Smooth muscle cell of the brain vasculature (primary cell): ENCODE data around the gene UTP25.
"Not testable (repeated sequence)": the region's sequence is repeated elsewhere in the genome, so short reads cannot be mapped to it uniquely, and the experiment has no call there.

Experiments
- DNase-seq: peaks from one replicate; pipeline ENCODE4 v3.0.0-alpha.2; 2012; ENCODE audit warnings: low read depth, low spot score

Gene UTP25

DNA sequence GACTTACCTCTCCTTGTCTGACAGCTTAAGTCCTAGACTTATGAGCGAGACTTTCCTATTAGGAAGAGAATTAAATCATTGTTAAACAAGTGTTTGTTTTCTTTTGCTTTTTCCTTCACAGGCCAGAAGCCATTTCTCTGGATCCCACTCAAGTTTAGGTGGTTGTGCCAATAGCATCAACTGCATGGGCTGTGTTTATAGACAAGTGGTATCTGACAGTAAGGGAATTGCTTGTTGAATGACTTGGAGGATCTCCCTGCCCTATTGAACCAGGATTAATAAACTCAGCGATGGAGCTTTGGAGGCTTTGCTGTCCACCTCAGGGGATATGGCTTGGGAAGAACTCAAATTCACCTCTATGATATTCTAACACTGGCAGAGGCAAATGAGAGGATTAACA is 43.7 kb downstream of the UTP25 start:
- no peak for DNase-seq

DNA sequence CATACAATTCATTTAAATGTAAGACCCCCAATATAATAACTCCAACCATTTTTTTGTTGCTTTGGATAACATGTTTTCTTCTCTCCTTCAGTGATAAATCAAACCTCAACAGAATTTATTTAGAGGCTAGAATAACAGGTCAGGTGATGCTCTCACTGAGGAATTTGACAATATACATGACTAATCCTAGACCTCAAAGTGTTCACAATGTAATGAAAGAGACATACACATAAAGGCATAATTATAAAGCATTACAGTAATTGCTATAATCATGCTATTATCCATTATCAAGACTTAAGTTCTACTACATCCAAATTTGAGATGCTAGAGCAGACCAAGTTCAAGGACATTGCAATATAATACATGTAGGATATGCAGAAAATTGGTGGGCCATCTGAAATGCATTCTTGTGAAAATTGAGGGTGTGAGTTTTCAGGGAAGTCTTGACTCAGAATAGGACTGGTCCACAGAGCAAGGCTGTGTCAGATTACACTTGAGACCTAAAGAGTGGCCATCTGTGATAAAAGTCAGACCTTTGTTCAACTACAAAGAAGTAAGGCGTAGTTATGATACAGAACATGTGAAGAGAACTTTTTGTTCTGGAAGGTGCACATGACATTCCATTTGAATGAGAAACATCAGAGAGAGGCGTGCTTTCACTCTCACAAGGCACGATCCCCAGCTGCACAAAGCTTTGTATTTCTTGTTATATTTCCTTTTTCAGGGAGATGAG is 45.5 kb downstream of the UTP25 start:
- DNase-seq, result no peak

DNA sequence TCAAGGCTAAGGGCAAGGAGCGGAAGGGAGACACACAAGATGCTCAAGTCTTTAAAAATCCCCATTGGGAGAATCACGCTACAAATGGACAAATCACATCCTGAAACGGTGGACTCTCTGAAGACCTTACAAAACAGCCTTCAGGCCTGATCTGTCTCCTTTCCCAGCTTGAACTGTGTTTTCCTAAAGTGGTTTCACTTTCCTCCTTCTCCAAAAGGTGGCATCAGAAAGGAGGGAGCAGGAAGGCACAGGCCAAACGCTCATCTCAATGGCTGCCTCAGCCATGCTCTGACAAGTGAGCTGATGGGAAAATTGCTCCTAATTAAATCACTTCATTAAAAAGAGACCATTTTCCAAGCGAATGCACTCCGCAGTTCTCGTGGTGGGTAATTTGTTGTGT is 47.7 kb downstream of the UTP25 start:
- peak; percentile 95 for DNase-seq

DNA sequence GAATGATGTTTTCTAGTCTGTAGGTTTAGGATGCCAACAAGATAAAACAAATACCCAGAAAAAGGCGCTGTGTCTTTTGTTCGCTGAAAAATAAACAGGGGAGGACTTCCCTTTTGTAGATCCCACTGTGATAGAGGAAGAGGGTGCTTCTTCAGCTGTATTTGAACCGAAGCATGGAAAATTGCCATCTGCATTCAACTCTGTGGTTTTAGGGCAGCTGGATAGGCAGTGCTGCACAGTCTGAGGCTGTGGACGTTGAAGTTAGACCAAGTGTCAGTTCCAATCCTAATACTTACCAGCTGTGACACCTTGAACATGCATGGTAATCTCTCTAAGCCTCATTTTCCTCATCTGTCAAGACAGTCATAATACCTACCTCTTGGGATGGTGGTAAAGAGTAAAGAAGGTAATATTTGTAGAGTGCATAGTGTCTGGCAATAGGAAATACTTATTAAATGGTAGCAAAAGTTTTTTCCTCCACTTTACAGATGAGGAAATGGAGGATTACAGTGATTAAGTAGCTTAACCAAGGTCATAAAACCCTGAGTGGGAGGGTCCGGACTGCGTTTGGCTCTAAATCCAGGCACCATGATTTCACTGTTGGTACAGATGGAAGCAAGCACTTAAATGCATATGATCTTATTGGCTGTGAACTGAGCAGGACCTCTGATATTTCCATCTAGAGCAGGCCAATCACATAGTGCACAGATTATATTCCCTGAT is 48.5 kb downstream of the UTP25 start:
- DNase-seq, result no peak

DNA sequence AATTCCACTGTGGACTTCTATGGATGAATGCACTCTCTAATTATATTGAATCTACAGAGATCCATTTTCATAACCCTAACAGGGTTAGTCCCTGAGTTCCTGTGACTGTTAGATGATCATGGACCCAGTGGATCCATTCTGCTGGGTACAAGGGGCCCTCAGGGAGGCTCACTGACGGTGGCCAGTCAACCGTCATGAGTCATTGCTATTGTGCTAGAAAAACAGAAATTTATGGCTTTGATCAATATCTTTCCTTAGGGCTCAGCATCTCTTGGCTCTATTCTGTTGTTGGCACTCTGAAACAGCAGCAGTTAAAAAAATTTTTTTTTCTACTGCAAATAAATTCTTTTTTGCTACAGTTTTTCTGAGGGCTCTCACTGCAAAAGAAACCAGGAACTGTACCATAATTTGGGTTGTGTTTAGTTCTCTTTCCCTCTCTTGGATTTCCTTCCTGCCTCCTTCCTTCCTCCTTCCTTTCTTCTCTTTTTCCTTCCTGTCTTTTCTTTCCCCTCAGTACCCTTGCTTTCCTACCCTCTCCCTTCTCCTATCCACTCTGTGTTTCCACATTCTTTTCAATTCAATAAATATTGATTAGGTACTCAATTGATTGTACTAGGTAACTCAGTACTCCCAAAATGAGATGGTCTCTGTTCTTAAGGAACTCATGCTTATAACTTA is 49.5 kb downstream of the UTP25 start:
- no peak for DNase-seq

DNA sequence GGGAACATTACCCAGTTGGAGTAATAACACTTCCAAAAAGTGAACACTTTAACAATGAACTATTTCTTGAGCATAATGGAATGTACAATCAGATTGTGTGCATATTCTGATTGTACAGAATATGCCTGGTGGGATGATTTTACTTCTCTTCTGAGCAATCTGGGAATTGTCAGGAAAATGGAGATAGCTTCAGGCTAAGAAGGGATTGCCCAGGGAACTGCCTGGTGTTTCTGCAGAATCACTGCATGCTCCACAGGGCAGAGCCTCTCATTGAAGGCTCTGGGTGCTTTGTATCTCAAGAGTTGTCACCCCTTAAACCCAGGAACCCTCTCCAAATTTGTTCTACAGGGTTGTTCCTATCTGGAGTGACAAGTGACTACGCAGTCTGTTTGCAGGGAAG is 51.2 kb downstream of the UTP25 start:
- DNase-seq, result no peak

DNA sequence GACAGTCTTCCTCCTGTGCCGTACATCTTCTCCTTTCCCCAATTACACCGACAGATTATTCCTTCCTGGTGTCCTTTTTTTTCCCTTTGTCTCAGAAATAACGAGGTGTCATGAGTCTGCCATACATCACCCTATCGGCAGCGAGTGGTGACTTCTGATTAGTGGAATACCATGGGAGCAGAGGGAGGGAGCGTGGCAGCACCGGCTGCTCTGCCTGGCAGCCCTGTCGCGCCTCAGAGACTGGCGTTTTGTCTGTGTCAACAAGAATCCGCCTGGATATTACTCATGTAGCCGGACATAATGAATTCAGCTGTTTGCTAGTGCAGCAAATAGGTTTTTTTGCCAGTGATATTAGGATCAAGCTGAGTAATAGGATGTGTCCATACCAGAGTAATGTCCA is 51.8 kb downstream of the UTP25 start:
- no peak for DNase-seq

DNA sequence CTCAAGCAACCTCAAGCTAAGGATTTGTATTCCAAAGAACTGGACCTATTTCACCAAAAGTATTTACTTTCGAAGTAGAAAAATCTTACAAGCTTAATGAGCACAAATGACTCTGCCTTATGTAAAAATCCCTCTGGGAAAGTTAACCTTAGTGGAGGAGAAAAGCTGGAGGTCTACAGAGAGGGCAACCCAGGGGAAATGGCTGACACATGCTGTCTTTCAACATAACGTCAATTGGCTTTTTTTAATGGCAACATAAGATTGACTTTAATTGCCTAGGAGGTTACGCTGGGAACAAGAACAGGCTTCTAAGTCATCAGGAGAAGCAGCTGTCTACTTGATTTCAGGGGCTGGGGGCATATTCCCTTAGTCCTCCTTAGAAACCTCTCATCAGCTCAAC is 52.3 kb downstream of the UTP25 start:
- no peak for DNase-seq

DNA sequence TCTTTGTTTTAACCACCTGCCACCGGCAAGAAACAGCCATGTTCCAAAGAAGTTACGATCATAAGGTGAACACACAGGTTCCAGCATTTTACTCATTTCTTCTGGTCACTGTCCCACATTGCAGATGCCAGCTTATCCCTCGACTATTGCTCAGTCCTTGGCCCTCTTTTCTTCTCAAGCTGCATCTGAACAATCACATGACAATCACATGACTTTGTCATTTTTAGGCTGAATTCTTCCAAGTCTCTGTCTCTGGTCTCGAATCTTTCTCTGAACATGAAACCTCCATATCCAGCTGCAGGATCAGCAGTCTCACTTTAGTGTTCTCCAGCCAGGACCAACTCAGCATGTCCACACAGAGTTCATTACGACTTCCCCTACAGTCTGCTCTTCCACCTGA is 53.8 kb downstream of the UTP25 start:
- no peak for DNase-seq

DNA sequence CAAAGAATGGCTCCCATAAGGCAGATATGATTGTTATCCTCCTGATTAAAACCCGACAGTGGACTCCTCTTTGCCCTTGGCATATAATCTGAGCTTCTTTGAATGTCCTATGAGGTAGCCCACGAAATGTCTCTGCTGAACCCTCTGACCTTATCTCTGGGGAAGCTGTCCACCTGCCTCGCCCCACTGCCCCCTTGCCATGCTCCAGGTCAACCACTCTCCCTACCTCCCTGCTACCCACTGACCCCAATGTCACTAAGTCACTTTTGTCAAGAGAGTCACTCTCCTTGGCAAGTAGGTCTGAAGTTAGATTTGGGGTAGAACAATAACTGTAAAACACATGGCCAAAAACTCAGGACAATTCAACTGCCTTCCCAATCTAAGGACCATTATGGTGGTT is 54.5 kb downstream of the UTP25 start:
- no peak for DNase-seq

DNA sequence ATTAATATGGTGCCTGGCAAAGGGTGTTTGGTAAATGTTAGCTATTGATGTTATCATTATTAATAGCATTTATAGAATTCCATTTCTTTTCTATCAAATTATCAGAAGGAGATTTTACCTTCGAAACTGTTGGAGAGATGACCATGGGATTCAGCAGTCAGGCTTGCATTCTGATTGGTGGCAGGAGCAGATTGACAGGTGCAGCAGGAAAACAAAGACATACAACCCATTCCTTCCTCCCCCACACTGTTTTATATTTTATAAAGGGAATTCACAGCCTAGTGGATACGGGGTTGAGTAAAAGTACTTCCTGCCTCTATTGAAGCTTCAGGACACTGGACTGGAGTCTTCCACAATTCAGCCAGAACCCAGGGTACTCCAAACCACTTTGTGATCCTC is 55.2 kb downstream of the UTP25 start:
- DNase-seq, result no peak

DNA sequence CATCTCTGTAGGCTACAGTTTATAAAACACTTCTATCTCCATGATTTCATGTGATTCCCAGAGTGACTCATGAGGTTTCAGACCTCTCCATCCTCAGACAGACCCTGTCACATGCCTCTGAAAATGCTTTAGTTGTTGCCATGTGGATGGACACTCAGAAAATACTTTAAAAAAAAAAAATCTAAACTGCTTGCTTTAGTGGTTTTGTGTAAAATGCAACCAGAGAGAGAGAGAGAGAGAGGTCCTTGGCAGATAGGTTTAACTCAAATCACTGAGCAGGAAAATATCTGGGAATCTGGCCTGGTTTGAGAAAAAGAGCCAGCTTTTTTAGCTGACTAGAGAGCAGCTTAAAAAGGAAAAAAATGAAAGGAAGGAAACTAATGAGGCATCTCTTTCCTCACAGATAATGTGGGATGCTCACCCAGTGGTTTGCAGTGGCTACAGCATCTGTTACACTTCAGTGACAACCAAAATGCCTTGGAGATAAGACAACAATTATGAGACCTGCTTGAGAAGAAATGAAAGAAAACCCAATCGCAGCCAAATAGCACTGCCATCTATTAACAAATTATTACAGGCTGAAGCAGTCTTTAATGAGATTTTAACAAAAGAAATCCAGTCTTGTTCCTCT is 55.7 kb downstream of the UTP25 start:
- no peak for DNase-seq

DNA sequence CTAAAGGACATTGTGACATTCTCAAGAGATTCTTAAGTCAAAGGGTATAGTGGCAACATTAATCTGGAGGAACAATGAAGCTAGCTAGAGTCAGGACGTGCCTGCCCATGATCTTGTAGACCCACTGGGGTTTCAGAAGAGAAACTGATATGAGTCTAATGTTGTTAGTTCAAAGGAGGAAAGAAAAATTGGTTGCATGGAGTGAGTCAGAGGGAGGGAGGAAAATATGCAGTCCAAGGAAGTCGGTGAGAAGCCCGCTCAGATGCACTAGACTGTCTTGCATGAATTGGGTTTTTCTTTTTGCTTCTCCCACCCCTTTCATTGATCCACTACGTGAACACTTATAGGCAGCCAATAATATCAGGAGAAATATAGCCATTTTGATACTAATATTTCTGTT is 56.5 kb downstream of the UTP25 start:
- no peak for DNase-seq

DNA sequence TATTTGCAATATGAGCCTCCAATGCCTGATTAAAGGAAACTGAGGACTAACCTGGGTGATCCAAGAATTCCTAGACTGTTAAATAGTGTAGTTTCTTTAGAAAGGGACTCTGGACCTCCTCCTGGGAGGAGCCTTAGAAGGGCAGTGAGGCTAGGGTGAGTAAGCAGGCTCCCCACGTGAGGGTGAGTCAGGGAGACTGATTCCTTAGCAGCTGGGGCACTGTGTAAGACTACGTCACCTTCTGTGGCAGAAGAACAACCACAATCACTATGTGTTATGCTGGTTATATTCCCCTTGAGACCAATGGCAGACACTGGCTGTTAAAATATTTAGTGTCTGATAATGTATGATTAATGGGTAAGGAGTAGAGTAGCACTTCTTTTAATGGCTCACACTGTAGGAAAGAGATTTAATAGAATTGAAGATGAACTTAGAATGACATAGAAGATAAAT is 56.9 kb downstream of the UTP25 start:
- peak; percentile 94 for DNase-seq

DNA sequence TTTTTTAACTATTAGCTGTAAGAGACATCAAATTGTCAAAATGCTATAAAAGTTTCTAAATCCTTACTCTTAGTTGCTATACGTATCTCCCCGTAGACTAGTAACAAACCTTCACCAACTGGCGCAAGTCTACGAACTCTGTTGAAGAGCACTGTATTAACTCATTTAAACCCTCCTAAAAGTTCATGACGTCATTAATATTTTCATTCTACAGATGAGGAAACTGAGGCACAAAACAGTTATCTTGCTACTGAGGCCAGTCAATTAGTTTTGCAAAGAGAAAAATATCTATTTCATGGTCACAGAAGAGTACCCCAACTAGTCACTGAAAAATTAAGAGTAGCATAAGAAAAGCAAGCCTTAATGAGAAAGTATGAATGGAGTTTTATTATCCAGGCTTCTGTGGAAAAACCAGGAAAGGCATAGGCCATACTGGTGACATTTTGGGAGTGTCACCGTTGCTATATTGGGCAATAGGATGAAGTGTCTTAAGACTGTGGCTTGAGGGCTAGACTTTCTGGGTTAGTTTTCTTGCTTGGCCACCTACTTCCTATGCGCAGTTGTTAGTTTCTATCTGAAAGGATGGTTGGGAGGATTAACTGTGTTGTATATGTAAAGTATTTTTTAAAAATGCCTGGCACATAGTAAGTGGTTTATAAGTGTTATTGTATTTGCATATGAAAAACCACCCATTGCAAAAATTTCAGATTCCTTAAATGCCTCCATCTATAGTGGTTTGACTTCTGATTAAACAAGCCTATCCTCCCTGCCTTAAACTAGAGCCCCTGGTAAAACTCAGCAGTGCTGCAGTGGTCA is 57.8 kb downstream of the UTP25 start:
- DNase-seq, result no peak

DNA sequence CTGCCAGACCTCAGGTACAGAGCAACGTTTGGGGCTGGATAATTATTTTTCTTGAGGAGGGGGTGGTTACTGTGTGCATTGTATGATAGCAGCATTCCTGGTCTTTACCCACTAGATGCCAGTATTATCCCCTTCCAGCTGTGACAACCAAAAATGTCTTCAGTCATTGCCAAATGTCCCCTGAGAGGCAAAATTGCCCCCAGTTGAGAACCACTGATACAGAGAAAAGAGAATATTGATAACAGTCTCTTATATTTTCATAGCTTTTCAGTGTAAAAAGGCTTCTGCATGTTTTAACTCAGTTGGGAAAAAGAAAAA is 58.4 kb downstream of the UTP25 start:
- no peak for DNase-seq

DNA sequence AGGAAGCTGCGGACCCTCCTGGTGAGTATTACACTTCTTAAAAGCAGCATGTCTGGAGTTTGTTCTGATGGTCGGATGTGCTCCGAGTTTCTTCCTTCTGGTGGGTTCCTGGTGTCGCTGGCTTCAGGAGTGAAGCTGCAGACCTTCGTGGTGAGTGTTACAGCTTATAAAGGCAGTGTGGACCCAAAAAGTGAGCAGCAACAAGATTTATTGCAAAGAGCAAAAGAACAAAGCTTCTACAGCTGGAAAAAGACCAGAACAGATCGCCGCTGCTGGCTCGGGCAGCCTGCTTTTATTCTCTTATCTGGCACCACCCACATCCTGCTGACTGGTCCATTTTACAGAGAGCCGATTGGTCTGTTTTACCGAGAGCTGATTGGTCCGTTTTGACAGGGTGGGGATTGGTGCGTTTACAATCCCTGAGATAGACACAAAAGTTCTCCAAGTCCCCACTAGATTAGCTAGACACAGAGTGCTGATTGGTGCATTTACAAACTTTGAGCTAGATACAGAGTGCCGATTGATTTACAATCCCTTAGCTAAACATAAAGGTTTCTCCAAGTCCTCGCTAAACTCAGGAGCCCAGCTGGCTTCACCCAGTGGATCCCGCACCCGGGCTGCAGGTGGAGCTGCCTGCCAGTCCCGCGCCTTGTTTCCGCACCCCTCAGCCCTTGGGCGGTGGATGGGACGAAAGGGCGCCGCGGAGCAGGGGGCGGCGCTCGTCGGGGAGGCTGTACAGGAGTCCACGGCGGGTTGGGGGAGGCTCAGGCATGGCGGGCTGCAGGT is 60.7 kb downstream of the UTP25 start:
- DNase-seq, result not testable (repeated sequence)

DNA sequence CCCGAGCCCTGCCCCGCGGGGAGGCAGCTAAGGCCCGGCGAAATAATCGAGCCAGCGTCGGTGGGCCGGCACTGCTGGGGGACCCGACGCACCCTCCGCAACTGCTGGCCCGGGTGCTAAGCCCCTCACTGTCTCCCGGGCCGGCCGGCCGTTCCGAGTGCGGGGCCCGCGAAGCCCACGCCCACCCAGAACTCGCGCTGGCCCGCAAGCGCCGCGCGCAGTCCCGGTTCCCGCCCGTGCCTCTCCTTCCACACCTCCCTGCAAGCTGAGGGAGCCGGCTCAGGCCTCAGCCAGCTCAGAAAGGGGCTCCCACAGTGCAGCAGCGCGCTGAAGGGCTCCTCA is 61.3 kb downstream of the UTP25 start:
- no peak for DNase-seq

DNA sequence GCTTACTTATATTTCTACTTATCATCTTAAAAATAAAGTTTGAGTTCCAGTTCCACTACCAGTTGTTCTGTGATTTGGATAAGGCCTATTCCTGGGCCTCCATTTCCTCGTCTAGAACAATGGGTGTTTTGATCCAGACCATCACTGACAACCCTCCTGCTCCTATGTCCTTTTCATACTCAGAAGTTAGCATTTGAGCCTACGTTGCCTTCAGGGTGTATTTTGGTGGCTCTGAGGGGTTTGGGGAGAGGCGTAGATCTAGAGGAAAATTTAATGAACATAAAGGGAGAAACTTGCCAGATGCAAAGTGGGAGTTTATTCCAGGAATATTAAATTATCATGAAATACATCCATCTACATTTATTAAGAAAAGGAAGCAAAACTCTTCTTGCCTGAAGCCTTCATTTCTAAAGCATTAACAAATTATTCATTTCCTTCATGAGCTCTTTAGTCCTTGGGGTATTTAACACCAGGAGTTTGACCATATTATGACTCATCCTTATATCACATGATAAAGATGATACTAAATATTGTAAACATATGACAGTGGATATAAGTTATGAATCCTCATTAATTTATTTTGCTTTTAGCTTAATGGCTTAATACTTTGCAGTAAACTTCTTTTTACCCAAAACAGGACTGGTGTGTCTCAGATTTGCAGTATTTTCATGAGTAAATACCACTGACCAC is 63.0 kb downstream of the UTP25 start:
- DNase-seq, result no peak

DNA sequence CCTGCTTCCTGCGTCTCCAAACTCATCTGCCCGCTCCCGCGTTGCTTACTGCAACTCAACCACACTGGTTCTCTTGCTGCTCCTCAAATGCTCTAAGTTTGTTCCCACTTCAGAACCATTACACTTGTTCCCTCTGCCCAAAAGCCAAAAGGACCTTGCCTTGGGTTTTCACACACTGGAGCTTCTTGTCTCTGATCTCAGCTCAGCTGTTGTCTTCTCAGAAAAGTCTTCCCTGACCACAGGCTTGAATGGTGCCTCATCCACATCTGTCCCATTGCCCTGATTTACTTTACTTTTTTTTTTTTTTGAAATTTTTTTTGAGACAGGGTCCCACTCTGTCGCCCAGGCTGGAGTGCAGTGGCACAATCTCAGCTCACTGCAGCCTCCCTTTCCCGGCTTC is 66.0 kb downstream of the UTP25 start:
- no peak for DNase-seq
